IPS-18c (cell line): ENCODE data around the gene TAF5L.
"Not testable (repeated sequence)": the region's sequence is repeated elsewhere in the genome, so short reads cannot be mapped to it uniquely, and the experiment has no call there.

ENCODE experiments used
- H3K4me3 ChIP-seq: 2 replicates; pipeline ENCODE4 v1.7.0; 2013; ENCODE audit warnings: low read depth, mild to moderate bottlenecking, low read length, moderate library complexity; ENCODE audit not compliant: insufficient read depth
- H3K9me3 ChIP-seq: one replicate; pipeline ENCODE4 v1.6.1; 2013; ENCODE audit warnings: mild to moderate bottlenecking, low read length, moderate library complexity; ENCODE audit not compliant: control insufficient read depth, insufficient read depth

Gene TAF5L

GRCh38 chr1:229560124-229560523 lies 65.8 kb downstream of the TAF5L start:
- not testable (repeated sequence) for H3K4me3 ChIP-seq, H3K9me3 ChIP-seq

DNA sequence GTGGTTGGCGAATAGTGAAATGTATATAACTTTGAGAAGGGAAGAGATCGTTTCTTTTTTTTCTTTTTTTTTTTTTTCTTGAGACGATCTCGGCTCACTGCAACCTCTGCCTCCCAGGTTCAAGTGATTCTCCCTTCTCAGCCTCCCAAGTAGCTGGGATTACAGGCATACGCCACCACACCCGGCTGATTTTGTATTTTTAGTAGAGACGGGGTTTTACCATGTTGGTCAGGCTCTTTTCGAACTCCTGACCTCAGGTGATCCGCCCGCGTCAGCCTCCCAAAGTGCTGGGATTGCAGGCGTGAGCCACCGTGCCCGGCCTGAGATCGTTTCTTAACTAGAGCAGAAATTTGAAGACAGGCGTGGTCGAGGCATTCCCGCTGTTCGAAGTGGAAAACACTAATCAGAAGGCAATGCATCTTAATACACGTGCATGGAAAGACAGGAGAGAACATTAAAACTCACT lies 66.6 kb downstream of the TAF5L start:
- H3K4me3 ChIP-seq, result peak overlapping the region; percentile 72
- not testable (repeated sequence) for H3K9me3 ChIP-seq

- peak within 1 kb of the TSS; percentile 79 for H3K4me3 ChIP-seq
Observed at GRCh38 chr1:229558460-229559335, 67.2 kb downstream of the TAF5L start, which contains the start of gene ABCB10. ABCB10 (minus strand) TSS chr1:229558707; CDS start chr1:229558652, 55 bp downstream.

DNA sequence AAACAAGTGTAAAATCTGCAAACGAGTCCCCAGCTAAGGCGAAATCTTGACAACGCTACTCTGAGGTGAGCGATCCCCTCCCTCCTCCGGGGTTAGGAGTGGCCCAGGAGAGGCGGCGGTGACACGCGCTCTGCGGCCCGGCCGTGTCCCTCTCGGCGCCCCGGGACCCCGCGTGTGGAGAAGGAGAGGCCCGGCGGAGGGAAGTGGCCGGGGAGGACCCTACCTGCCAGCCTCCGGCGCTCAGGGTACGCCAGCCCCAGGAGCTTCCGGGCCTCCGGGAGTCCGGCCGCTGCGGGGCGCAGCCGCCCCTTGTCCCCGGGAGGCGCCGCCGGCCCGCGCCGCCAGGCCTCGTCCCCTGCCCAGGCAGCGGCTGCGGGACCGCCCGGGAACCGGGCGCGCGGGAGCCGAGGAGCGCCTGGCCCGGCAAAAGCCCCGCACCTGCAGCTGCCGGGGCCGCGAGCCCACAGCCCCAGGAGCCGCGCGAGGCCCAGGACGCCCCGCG lies 68.0 kb downstream of the TAF5L start:
- peaks cover 2% of the 10 kb centered on the region for H3K9me3 ChIP-seq
- H3K4me3 ChIP-seq, result peak overlapping the region; percentile 79

More at GRCh38 chr1:229558460-229559335, 67.2 kb downstream of the TAF5L start, which contains the start of gene ABCB10:
- peaks cover 2% of the 10 kb centered on the region for H3K9me3 ChIP-seq

GRCh38 chr1:229557200-229557850 lies 68.6 kb downstream of the TAF5L start:
- peak overlapping the region; percentile 79; the same call in 1 of the 2 replicates for H3K4me3 ChIP-seq
- peaks cover 2% of the 10 kb centered on the region for H3K9me3 ChIP-seq

GRCh38 chr1:229554886-229555621 lies 70.9 kb downstream of the TAF5L start:
- H3K9me3 ChIP-seq, result no peaks in the 10 kb centered on the region
- H3K4me3 ChIP-seq, result no peak overlapping the region

GRCh38 chr1:229553621-229554130 lies 72.2 kb downstream of the TAF5L start:
- no peak overlapping the region for H3K4me3 ChIP-seq
- no peaks in the 10 kb centered on the region for H3K9me3 ChIP-seq

DNA sequence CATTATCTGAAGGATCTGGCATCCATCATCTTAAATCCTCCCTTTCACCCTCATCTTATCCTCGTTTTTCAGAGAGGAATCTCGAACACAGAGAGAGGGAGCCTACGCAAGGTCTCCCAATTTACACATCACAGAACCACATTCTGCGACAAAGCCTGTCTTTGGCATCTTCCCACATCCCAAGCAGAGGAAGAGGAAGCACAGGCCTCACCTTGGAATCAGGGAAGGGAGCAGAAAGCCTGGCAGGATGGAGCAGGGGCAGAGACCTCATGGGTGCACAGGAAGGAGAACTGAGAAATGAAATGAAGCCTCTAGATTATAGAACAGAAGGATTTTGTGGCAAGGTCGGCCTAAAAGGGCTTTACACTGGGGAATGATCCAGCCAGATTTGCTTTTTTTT lies 73.2 kb downstream of the TAF5L start:
- Histone ChIP-seq H3K9me3 (no peaks in the 10 kb centered on the region), H3K4me3 (no peak overlapping the region)

DNA sequence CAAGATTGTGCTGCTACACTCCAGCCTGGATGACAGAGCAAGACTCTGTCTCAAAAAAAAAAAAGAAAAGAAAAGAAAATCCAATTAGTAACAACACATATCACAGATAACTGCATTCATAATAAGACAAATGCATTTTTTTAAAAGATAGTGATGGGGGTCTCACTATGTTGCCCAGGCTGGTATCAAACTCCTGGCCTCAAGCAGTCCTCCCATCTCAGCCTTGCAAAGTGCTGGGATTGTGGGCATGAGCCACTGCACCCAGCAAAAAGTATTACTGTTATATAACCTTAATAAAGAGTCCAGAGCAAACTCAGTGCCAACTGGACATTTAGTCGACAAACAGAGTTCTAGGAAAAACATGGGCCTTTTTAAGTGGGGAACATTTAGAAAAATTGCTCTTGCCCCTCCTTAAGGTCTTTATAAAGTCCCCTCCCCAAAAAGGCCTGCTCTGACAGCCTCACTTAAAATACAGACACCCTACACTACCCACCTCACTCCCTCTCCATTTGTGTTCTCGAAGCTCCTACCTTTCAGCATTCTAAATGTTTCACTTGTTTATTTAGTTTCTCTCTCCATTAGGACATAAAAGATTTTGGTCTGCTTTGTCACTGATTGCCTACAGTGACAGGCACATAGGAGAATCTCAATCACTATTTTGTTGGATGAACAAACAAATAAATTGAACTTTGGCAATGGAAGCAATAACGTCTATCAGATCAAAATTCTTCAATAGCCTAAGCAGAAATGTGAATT lies 74.9 kb downstream of the TAF5L start:
- Histone ChIP-seq H3K4me3 (no peak overlapping the region), H3K9me3 (no peaks in the 10 kb centered on the region)

DNA sequence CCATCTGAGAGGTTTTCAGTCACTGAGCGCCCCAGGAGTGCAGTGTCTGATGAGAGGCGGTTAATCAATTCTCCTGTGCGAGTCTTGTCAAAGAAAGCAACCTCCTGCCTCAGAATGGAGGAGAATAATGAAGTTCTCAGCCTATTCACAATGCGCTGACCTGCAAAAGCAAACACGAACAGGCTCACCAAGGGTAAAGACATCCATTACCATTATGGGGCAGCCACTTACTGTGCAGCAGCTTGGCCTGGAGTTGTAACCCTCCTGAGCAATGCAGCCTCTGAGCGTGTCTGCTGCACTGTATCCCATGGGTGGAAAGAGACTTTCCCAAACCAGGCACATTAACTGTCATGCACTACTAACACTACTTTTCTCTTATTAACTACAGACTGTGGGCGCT lies 78.4 kb downstream of the TAF5L start:
- Histone ChIP-seq H3K4me3 (no peak overlapping the region), H3K9me3 (no peaks in the 10 kb centered on the region)

GRCh38 chr1:229544587-229544986 lies 81.3 kb downstream of the TAF5L start:
- Histone ChIP-seq H3K9me3 (no peaks in the 10 kb centered on the region), H3K4me3 (no peak overlapping the region)
